HG03469 (cell line): ENCODE data around the gene ZNF492.
"Not testable (repeated sequence)": the region's sequence is repeated elsewhere in the genome, so short reads cannot be mapped to it uniquely, and the experiment has no call there.

Source experiments
- ATAC-seq: cut with Tn5 transposase; IDR thresholded peaks from one replicate; pipeline ENCODE4 v1.9.1; 2021; ENCODE audit warnings: mild to moderate bottlenecking, moderate library complexity, moderate number of reproducible peaks; ENCODE audit not compliant: unreplicated experiment

Gene ZNF492

GRCh38 chr19:22633706-22634449 lies at the start of gene ZNF492:
Gene ZNF492, plus strand, starts transcription at chr19:22634324. Its CDS starts 19,076 bp downstream, at chr19:22653400.
- not testable (repeated sequence) for ATAC-seq

- no peak for ATAC-seq
Measured at GRCh38 chr19:22595422-22595821, 38.7 kb upstream of the ZNF492 start.

GRCh38 chr19:22595918-22596341 lies 38.2 kb upstream of the ZNF492 start:
- no peak for ATAC-seq

GRCh38 chr19:22600690-22601648 lies 33.2 kb upstream of the ZNF492 start:
- ATAC-seq = no peak

- no peak for ATAC-seq
Measured at GRCh38 chr19:22601906-22602630, 32.1 kb upstream of the ZNF492 start.

- ATAC-seq = no peak
Measured at GRCh38 chr19:22602631-22603272, 31.4 kb upstream of the ZNF492 start.

GRCh38 chr19:22603518-22604440 lies 30.3 kb upstream of the ZNF492 start:
- ATAC-seq = no peak

- ATAC-seq = no peak
Measured at GRCh38 chr19:22604571-22605274, 29.4 kb upstream of the ZNF492 start.

- no peak for ATAC-seq
Measured at GRCh38 chr19:22605275-22606211, 28.6 kb upstream of the ZNF492 start.

- no peak for ATAC-seq
Measured at GRCh38 chr19:22606212-22606553, 27.9 kb upstream of the ZNF492 start.

- ATAC-seq = no peak
Measured at GRCh38 chr19:22606954-22607652, 27.0 kb upstream of the ZNF492 start.

- ATAC-seq = no peak
Measured at GRCh38 chr19:22607653-22608430, 26.3 kb upstream of the ZNF492 start.

GRCh38 chr19:22608441-22608840 lies 25.7 kb upstream of the ZNF492 start:
- no peak for ATAC-seq

GRCh38 chr19:22609630-22610029 lies 24.5 kb upstream of the ZNF492 start:
- no peak for ATAC-seq

GRCh38 chr19:22610121-22610520 lies 24.0 kb upstream of the ZNF492 start:
- ATAC-seq = no peak

- no peak for ATAC-seq
Measured at GRCh38 chr19:22612316-22612715, 21.8 kb upstream of the ZNF492 start.

GRCh38 chr19:22616659-22617058 lies 17.5 kb upstream of the ZNF492 start:
- no peak for ATAC-seq
